Measurements from ENCODE around the gene FNDC8. TPM values are rescaled to one million over a fixed set of nuclear protein-coding genes. Genes with fewer than 3 reads are reported as not detected.

The FNDC8 gene
- total RNA-seq, 1 experiment from 2014 or later: not detected

- peak; percentile 91 for TF ChIP-seq CTCF (IDR thresholded peaks at IDR 0.05; ENCODE audit: unreplicated experiment)
- no peaks in the 10 kb centered on the region for H3K27me3 Mint-ChIP-seq (ENCODE audit: unreplicated experiment)
- peaks cover 27% of the 10 kb centered on the region for H3K4me1 Mint-ChIP-seq (ENCODE audit: low read depth, unreplicated experiment)
- no TSS peak for BruUV-seq (replicated peaks)
- CTCF ChIA-PET: interaction anchor here (0.7 to 2.2 kb wide), 4 partner anchors 25 to 577 kb away, joined by 3 to 9 read pairs (median 3); partner anchors contain the start of gene LIG3
- no peaks in the 10 kb centered on the region for H3K9me3 Mint-ChIP-seq (ENCODE audit: low read depth, unreplicated experiment)
- intact Hi-C loops (cut with micrococcal nuclease; ENCODE audit: unreplicated experiment): loop anchor here (1.0 to 5.0 kb wide), 2 partner anchors 121 to 577 kb away; no protein-coding TSS in a partner anchor
- peak within 1 kb of the TSS; percentile 75 for H3K4me3 Mint-ChIP-seq (ENCODE audit: low read depth, unreplicated experiment)
- H3K36me3 Mint-ChIP-seq (ENCODE audit: insufficient read depth, unreplicated experiment): peaks cover 23% of the 10 kb centered on the region
- peak within 1 kb of the TSS; percentile 71 for H3K27ac Mint-ChIP-seq (ENCODE audit: unreplicated experiment)
- peak; percentile 83 for DNase-seq
Measured at GRCh38 chr17:35119370-35120165, 1.8 kb upstream of the FNDC8 start, which contains the start of gene RAD51D. Gene RAD51D (minus strand): TSS chr17:35119860. CDS start chr17:35119613, 247 bp downstream.

GRCh38 chr17:35127751-35128514, 6.5 kb downstream of the FNDC8 start:
- no peak for TF ChIP-seq CTCF (IDR thresholded peaks at IDR 0.05; ENCODE audit: unreplicated experiment)
- DNase-seq: no peak
- BruUV-seq (replicated peaks): no TSS peak
- Mint-ChIP-seq H3K27me3 (ENCODE audit: unreplicated experiment) (no peaks in the 10 kb centered on the region), H3K4me1 (ENCODE audit: low read depth, unreplicated experiment) (no peaks in the 10 kb centered on the region), H3K27ac (ENCODE audit: unreplicated experiment) (no peak overlapping the region), H3K36me3 (ENCODE audit: insufficient read depth, unreplicated experiment) (peaks cover 20% of the 10 kb centered on the region), H3K4me3 (ENCODE audit: low read depth, unreplicated experiment) (no peak overlapping the region), H3K9me3 (ENCODE audit: low read depth, unreplicated experiment) (no peaks in the 10 kb centered on the region)
- CTCF ChIA-PET: interaction anchor here (0.6 kb wide), 1 partner anchor 150 kb away, joined by 3 read pairs; no protein-coding TSS in a partner anchor
- intact Hi-C loops (cut with micrococcal nuclease; ENCODE audit: unreplicated experiment): no loop called here

- TSS peak; percentile 5 for BruUV-seq (replicated peaks)
- Mint-ChIP-seq H3K27ac (ENCODE audit: unreplicated experiment) (no peak overlapping the region), H3K4me3 (ENCODE audit: low read depth, unreplicated experiment) (no peak overlapping the region), H3K4me1 (ENCODE audit: low read depth, unreplicated experiment) (no peaks in the 10 kb centered on the region), H3K36me3 (ENCODE audit: insufficient read depth, unreplicated experiment) (peaks cover 34% of the 10 kb centered on the region), H3K9me3 (ENCODE audit: low read depth, unreplicated experiment) (no peaks in the 10 kb centered on the region), H3K27me3 (ENCODE audit: unreplicated experiment) (no peaks in the 10 kb centered on the region)
- intact Hi-C loops (cut with micrococcal nuclease; ENCODE audit: unreplicated experiment): no loop called here
- no peak for DNase-seq
- CTCF ChIA-PET: no interaction called here
- TF ChIP-seq CTCF (IDR thresholded peaks at IDR 0.05; ENCODE audit: unreplicated experiment): no peak
Measured at GRCh38 chr17:35129154-35129972, 7.9 kb downstream of the FNDC8 start.

GRCh38 chr17:35129973-35130351, 8.5 kb downstream of the FNDC8 start:
- no peaks in the 10 kb centered on the region for H3K9me3 Mint-ChIP-seq (ENCODE audit: low read depth, unreplicated experiment)
- no peak overlapping the region for H3K4me3 Mint-ChIP-seq (ENCODE audit: low read depth, unreplicated experiment)
- H3K4me1 Mint-ChIP-seq (ENCODE audit: low read depth, unreplicated experiment): no peaks in the 10 kb centered on the region
- peaks cover 40% of the 10 kb centered on the region for H3K36me3 Mint-ChIP-seq (ENCODE audit: insufficient read depth, unreplicated experiment)
- no TSS peak for BruUV-seq (replicated peaks)
- H3K27me3 Mint-ChIP-seq (ENCODE audit: unreplicated experiment): no peaks in the 10 kb centered on the region
- intact Hi-C loops (cut with micrococcal nuclease; ENCODE audit: unreplicated experiment): no loop called here
- no peak overlapping the region for H3K27ac Mint-ChIP-seq (ENCODE audit: unreplicated experiment)
- CTCF ChIA-PET: interaction anchor here (0.6 kb wide), 1 partner anchor 134 kb away, joined by 3 read pairs; no protein-coding TSS in a partner anchor
- TF ChIP-seq CTCF (IDR thresholded peaks at IDR 0.05; ENCODE audit: unreplicated experiment): no peak
- DNase-seq: no peak
